SK-N-SH (cell line): ENCODE results near the gene ZBTB43. TPM values are rescaled to one million over a fixed set of nuclear protein-coding genes. Genes with fewer than 3 reads are reported as not detected.
A peak's percentile ranks its signal among the peaks of the same experiment; 100 is the strongest.
"Not testable (repeated sequence)": the region's sequence is repeated elsewhere in the genome, so short reads cannot be mapped to it uniquely, and the experiment has no call there.

Experiments
- CTCF ChIA-PET: fragments of 300-600, 350-600 bp; formaldehyde crosslinking; extraction: SDS; loops from one replicate; lab custom pipeline; 2021; lab: Yijun Ruan, JAX
- POLR2A ChIA-PET: fragments of 350-600 bp; sonication (Branson Sonifier 250); formaldehyde crosslinking; extraction: SDS; loops from one replicate; lab custom pipeline; 2020; ENCODE audit warnings: antibody characterized with exemption, inconsistent platforms; lab: Yijun Ruan, JAX
- DNase-seq: peaks from one replicate; pipeline ENCODE4 v3.0.0; 2012
- H2AFZ ChIP-seq: fragments of 200-600 bp; sonication (generic); 2 replicates; pipeline ENCODE4 v1.8.1; 2016; ENCODE audit warnings: antibody characterized with exemption, mild to moderate bottlenecking, low read depth
- H3F3A ChIP-seq: fragments of 200-600 bp; sonication (generic); replicated peaks from 2 replicates; pipeline ENCODE3; 2016; ENCODE audit warnings: antibody characterized with exemption, mild to moderate bottlenecking; ENCODE audit not compliant: insufficient read depth
- H3K27ac ChIP-seq, 2 experiments: fragments of 200-500 bp in 1 of 2; fragments of 200-600 bp in 1 of 2; sonication (Bioruptor generic) in 1 of 2; sonication (generic), shearing (Covaris generic) in 1 of 2; 2 replicates each; pipeline versions ENCODE4 v1.5.1 to v1.6.1; 2014 to 2016; ENCODE audit warnings: low read depth in 2 of 2, inconsistent platforms in 1 of 2, low read length in 1 of 2, mild to moderate bottlenecking in 1 of 2, mixed read lengths in 1 of 2
- H3K27me3 ChIP-seq: fragments of 200-600 bp; sonication (generic), shearing (Covaris generic); 2 replicates; pipeline ENCODE4 v1.6.1; 2016; ENCODE audit warnings: mixed run types; ENCODE audit not compliant: insufficient read depth
- H3K36me3 ChIP-seq, 2 experiments: fragments of 200-500 bp in 1 of 2; fragments of 200-600 bp in 1 of 2; sonication (Bioruptor generic) in 1 of 2; sonication (generic) in 1 of 2; replicated peaks in 1 of 2; 2 replicates each; pipeline versions ENCODE3 to v1.5.1; 2014 to 2016; ENCODE audit warnings: low read length in 1 of 2, mild to moderate bottlenecking in 1 of 2; ENCODE audit not compliant: insufficient read depth in 2 of 2, control insufficient read depth in 1 of 2
- H3K4me1 ChIP-seq, 2 experiments: fragments of 200-500 bp in 1 of 2; fragments of 200-600 bp in 1 of 2; sonication (Bioruptor generic) in 1 of 2; sonication (generic), shearing (Covaris generic) in 1 of 2; 2 replicates each; pipeline versions ENCODE4 v1.5.1 to v1.6.1; 2014 to 2016; ENCODE audit warnings: low read depth in 1 of 2, low read length in 1 of 2, mixed run types in 1 of 2; ENCODE audit not compliant: insufficient read depth in 2 of 2, control insufficient read depth in 1 of 2
- H3K4me2 ChIP-seq: fragments of 200-600 bp; sonication (generic), shearing (Covaris generic); 2 replicates; pipeline ENCODE4 v1.6.1; 2017; ENCODE audit warnings: mixed run types
- H3K4me3 ChIP-seq, 2 experiments: fragments of 200-500 bp in 1 of 2; fragments of 200-600 bp in 1 of 2; sonication (Bioruptor generic) in 1 of 2; sonication (generic), shearing (Covaris generic) in 1 of 2; 2 replicates each; pipeline versions ENCODE4 v1.5.1 to v1.8.1; 2014 to 2016; ENCODE audit warnings: low read depth in 2 of 2, inconsistent platforms in 1 of 2, low read length in 1 of 2, mild to moderate bottlenecking in 1 of 2, mixed read lengths in 1 of 2, moderate library complexity in 1 of 2
- H3K79me2 ChIP-seq: fragments of 200-600 bp; sonication (generic); 2 replicates; pipeline ENCODE4 v1.8.1; 2017; ENCODE audit warnings: mild to moderate bottlenecking; ENCODE audit not compliant: insufficient read depth
- H3K9ac ChIP-seq: fragments of 200-600 bp; sonication (generic); 2 replicates; pipeline ENCODE4 v1.6.1; 2017; ENCODE audit warnings: mixed run types
- H3K9me2 ChIP-seq: fragments of 200-600 bp; sonication (generic); 2 replicates; pipeline ENCODE4 v1.6.1; 2017; ENCODE audit warnings: mixed run types
- H3K9me3 ChIP-seq: fragments of 200-600 bp; sonication (generic); 2 replicates; pipeline ENCODE4 v1.6.1; 2017; ENCODE audit warnings: mixed run types, mild to moderate bottlenecking, moderate library complexity
- H4K20me1 ChIP-seq: fragments of 200-600 bp; sonication (generic); 2 replicates; pipeline ENCODE4 v1.6.1; 2017; ENCODE audit warnings: mild to moderate bottlenecking, mixed run types; ENCODE audit not compliant: insufficient read depth
- CHD2 ChIP-seq: fragments of 150-350 bp; IDR thresholded peaks from 2 replicates; pipeline ENCODE4 v1.6.1; 2018; ENCODE audit warnings: low read length; ENCODE audit not compliant: partially characterized antibody
- EP300 ChIP-seq, 2 experiments: IDR thresholded peaks; 2 replicates each; pipeline versions ENCODE4 v1.4.0 to v1.6.1; 2012; ENCODE audit warnings: borderline replicate concordance in 1 of 2, low read depth in 1 of 2, low read length in 1 of 2
- FOSL2 ChIP-seq: IDR thresholded peaks from 2 replicates; pipeline ENCODE4 v1.4.0; 2012; ENCODE audit warnings: low read depth, mild to moderate bottlenecking, moderate library complexity, borderline replicate concordance
- FOXM1 ChIP-seq: IDR thresholded peaks from 2 replicates; pipeline ENCODE4 v1.4.0; 2012; ENCODE audit warnings: low read depth, mild to moderate bottlenecking
- MAX ChIP-seq: IDR thresholded peaks from 2 replicates; pipeline ENCODE4 v1.4.0; 2012; ENCODE audit warnings: low read depth
- NFIC ChIP-seq: IDR thresholded peaks from 2 replicates; pipeline ENCODE4 v1.4.0; 2012; ENCODE audit warnings: borderline replicate concordance
- POLR2AphosphoS5 ChIP-seq: IDR thresholded peaks from 2 replicates; pipeline ENCODE4 v1.6.1; 2012; ENCODE audit warnings: low read depth, low read length
- RAD21 ChIP-seq: IDR thresholded peaks from 2 replicates; pipeline ENCODE4 v1.6.1; 2012; ENCODE audit warnings: mild to moderate bottlenecking, low read length
- RCOR1 ChIP-seq: fragments of 150-350 bp; IDR thresholded peaks from 2 replicates; pipeline ENCODE4 v1.6.1; 2017; ENCODE audit warnings: antibody characterized with exemption, low read length
- REST ChIP-seq: IDR thresholded peaks from 2 replicates; pipeline ENCODE4 v1.6.1; 2012; ENCODE audit warnings: mild to moderate bottlenecking, low read depth, low read length, moderate library complexity
- SMC3 ChIP-seq: IDR thresholded peaks from 2 replicates; pipeline ENCODE4 v1.6.1; 2012; ENCODE audit warnings: low read depth, low read length, improper control_type of control experiment
- TAF1 ChIP-seq: IDR thresholded peaks from 2 replicates; pipeline ENCODE4 v1.6.1; 2012; ENCODE audit warnings: low read depth, mild to moderate bottlenecking, low read length, moderate library complexity, borderline replicate concordance
- TCF12 ChIP-seq: IDR thresholded peaks from 2 replicates; pipeline ENCODE4 v1.4.0; 2012
- WGBS: methylation state at CpG from one replicate; pipeline ENCODE4 v1.1.6; 2017; ENCODE audit warnings: low lambda C conversion rate; 5-methylcytosine and 5-hydroxymethylcytosine counted together
- polyA plus RNA-seq, 3 experiments: library from polyadenylated mRNA; depleted of rRNA; stranded (reverse); fragments of >200 nt; gene quantifications; 2 replicates each; pipeline ENCODE4 v1.2.3, GENCODE V29; 2012

Gene ZBTB43
- polyA plus RNA-seq, 1 of the 3 experiments (the other 2 are of a cell fraction) = 3.5 TPM

GRCh38 chr9:126806336-126806735, 1.5 kb downstream of the ZBTB43 start:
- Histone ChIP-seq H3K9me3 (no peaks in the 10 kb centered on the region), H3K79me2 (peaks cover 63% of the 10 kb centered on the region), H4K20me1 (peaks cover 30% of the 10 kb centered on the region), H3K4me2 (peak overlapping the region; percentile 100), H3K27me3 (no peaks in the 10 kb centered on the region), H3K9ac (peak overlapping the region; percentile 83), H3K4me3 (peak overlapping the region; percentile 82 to 95; a peak in 3 of 4 replicates), H3K4me1 (peaks cover 15 to 16% of the 10 kb centered on the region in 2 experiments; a peak in 3 of 4 replicates), H3K36me3 (peaks cover 12 to 30% of the 10 kb centered on the region in 2 experiments), H3K9me2 (no peaks in the 10 kb centered on the region), H2AFZ (no peak overlapping the region), H3F3A (no peaks in the 10 kb centered on the region), H3K27ac (no peak overlapping the region; a peak in 1 of 4 replicates)
- WGBS = 39% methylated on average over 2 of the region's 2 CpGs
- TF ChIP-seq EP300 (IDR thresholded peaks at IDR 0.05; ENCODE audit: borderline replicate concordance in 1 of 2, low read depth in 1 of 2, low read length in 1 of 2) = no peak
- TF ChIP-seq FOXM1 = no peak
- TF ChIP-seq REST = no peak
- TF ChIP-seq TCF12 = no peak
- no peak for TF ChIP-seq TAF1
- no peak for TF ChIP-seq FOSL2
- TF ChIP-seq RCOR1 = no peak
- TF ChIP-seq POLR2AphosphoS5 = no peak
- TF ChIP-seq MAX = no peak
- no peak for TF ChIP-seq SMC3
- no peak for TF ChIP-seq RAD21
- ChIA-PET CTCF (interaction anchor here (0.7 to 1.2 kb wide), 2 partner anchors 14 to 51 kb away, joined by 3 read pairs; no protein-coding TSS in a partner anchor), POLR2A (no interaction called here)
- DNase-seq = no peak

GRCh38 chr9:126809068-126809467, 4.2 kb downstream of the ZBTB43 start:
- Histone ChIP-seq H3K9me2 (no peaks in the 10 kb centered on the region), H3K79me2 (peaks cover 90% of the 10 kb centered on the region), H4K20me1 (peaks cover 30% of the 10 kb centered on the region), H3K27me3 (no peaks in the 10 kb centered on the region), H3K9ac (no peak overlapping the region), H2AFZ (no peak overlapping the region), H3K4me2 (no peak overlapping the region), H3K9me3 (0 out of 2 replicates have a peak, but pooled peaks cover 3% of the 10 kb centered on the region), H3K27ac (no peak overlapping the region), H3F3A (no peaks in the 10 kb centered on the region), H3K36me3 (peaks cover 26 to 57% of the 10 kb centered on the region in 2 experiments), H3K4me1 (peaks cover 15 to 16% of the 10 kb centered on the region in 2 experiments; a peak in 3 of 4 replicates), H3K4me3 (no peak overlapping the region)
- WGBS = 80% methylated on average over 3 of the region's 3 CpGs
- DNase-seq = no peak
- TF ChIP-seq POLR2AphosphoS5 = no peak
- TF ChIP-seq TCF12 = no peak
- TF ChIP-seq FOSL2 = no peak
- no peak for TF ChIP-seq TAF1
- TF ChIP-seq CHD2 = no peak
- TF ChIP-seq NFIC = no peak
- CTCF ChIA-PET = interaction anchor here (0.8 to 1.6 kb wide), 4 partner anchors 9 to 52 kb away, joined by 4 to 6 read pairs (median 4); partner anchors contain the start of gene ZBTB34
- POLR2A ChIA-PET = no interaction called here

- Histone ChIP-seq H3K9me3 (peaks cover 12% of the 10 kb centered on the region; the same call in 1 of the 2 replicates), H3K79me2 (peaks cover 97% of the 10 kb centered on the region), H3K36me3 (peaks cover 28 to 65% of the 10 kb centered on the region in 2 experiments), H4K20me1 (peaks cover 30% of the 10 kb centered on the region), H3K4me1 (peaks cover 14 to 15% of the 10 kb centered on the region in 2 experiments; a peak in 3 of 4 replicates)
- POLR2A ChIA-PET, H3F3A ChIP-seq, H3K9me2 ChIP-seq, H3K9ac ChIP-seq, DNase-seq, H3K4me2 ChIP-seq, H3K27ac ChIP-seq, H3K4me3 ChIP-seq, H3K27me3 ChIP-seq, H2AFZ ChIP-seq, CTCF ChIA-PET: not testable (repeated sequence)
- 98% methylated on average over 12 of the region's 12 CpGs for WGBS
Measured at GRCh38 chr9:126810221-126810620, 5.4 kb downstream of the ZBTB43 start.
